HepG2 (cell line): Measurements from ENCODE around the gene TBC1D20. TPM values are rescaled to one million over a fixed set of nuclear protein-coding genes. Genes with fewer than 3 reads are reported as not detected.

Experiments
- HNRNPLL ChIP-seq: fragments of 200-400 bp; formaldehyde crosslinking; IDR thresholded peaks from 2 replicates; pipeline ENCODE4 v1.6.1; 2017; ENCODE audit warnings: mild to moderate bottlenecking, low read depth, low read length; ENCODE audit not compliant: poor library complexity, severe bottlenecking
- IKZF4 ChIP-seq: sonication (generic); formaldehyde crosslinking; IDR thresholded peaks from 2 replicates; pipeline ENCODE4 v1.5.1; 2020; ENCODE audit warnings: borderline replicate concordance, mild to moderate bottlenecking, low read depth, missing genetic modification reagents; ENCODE audit errors: not compliant biosample characterization
- IRF9 ChIP-seq: sonication (generic); formaldehyde crosslinking; IDR thresholded peaks from 2 replicates; pipeline ENCODE4 v1.8.0; 2022; ENCODE audit warnings: missing genetic modification reagents, mild to moderate bottlenecking, borderline replicate concordance
- MAF1 ChIP-seq: sonication (generic); formaldehyde crosslinking; IDR thresholded peaks from 2 replicates; pipeline ENCODE4 v1.5.0; 2020; ENCODE audit warnings: missing genetic modification reagents, borderline replicate concordance
- SRY ChIP-seq: sonication (generic); formaldehyde crosslinking; IDR thresholded peaks from 2 replicates; pipeline ENCODE4 v1.8.0; 2022; ENCODE audit warnings: mild to moderate bottlenecking, missing genetic modification reagents
- TCF7L2 ChIP-seq: IDR thresholded peaks from 2 replicates; pipeline ENCODE4 v1.6.1; 2011; ENCODE audit warnings: mild to moderate bottlenecking, low read depth, low read length, moderate library complexity
- TOE1 ChIP-seq: sonication (generic); formaldehyde crosslinking; IDR thresholded peaks from 2 replicates; pipeline ENCODE4 v1.4.0; 2020; ENCODE audit warnings: mild to moderate bottlenecking, missing genetic modification reagents
- ZBTB20 ChIP-seq: sonication (generic); formaldehyde crosslinking; IDR thresholded peaks from 2 replicates; pipeline ENCODE4 v1.8.1; 2023; ENCODE audit warnings: missing genetic modification reagents, low read depth, mild to moderate bottlenecking, borderline replicate concordance
- ZNF274 ChIP-seq: sonication (generic); formaldehyde crosslinking; IDR thresholded peaks from 2 replicates; pipeline ENCODE4 v1.5.1; 2020; ENCODE audit warnings: mild to moderate bottlenecking, missing genetic modification reagents
- ZNF432 ChIP-seq: sonication (generic); formaldehyde crosslinking; IDR thresholded peaks from 2 replicates; pipeline ENCODE4 v1.5.0; 2020; ENCODE audit warnings: missing genetic modification reagents, mild to moderate bottlenecking, borderline replicate concordance
- ZNF772 ChIP-seq: sonication (generic); formaldehyde crosslinking; IDR thresholded peaks from 2 replicates; pipeline ENCODE4 v1.5.0; 2020; ENCODE audit warnings: mild to moderate bottlenecking, missing genetic modification reagents
- ZNF790 ChIP-seq: sonication (generic); formaldehyde crosslinking; IDR thresholded peaks from 2 replicates; pipeline ENCODE4 v1.8.0; 2022; ENCODE audit warnings: missing genetic modification reagents, mild to moderate bottlenecking, borderline replicate concordance
- ZNF839 ChIP-seq: sonication (generic); formaldehyde crosslinking; IDR thresholded peaks from 2 replicates; pipeline ENCODE4 v1.4.0; 2020; ENCODE audit warnings: missing genetic modification reagents, mild to moderate bottlenecking, borderline replicate concordance
- ZNF878 ChIP-seq: sonication (generic); formaldehyde crosslinking; IDR thresholded peaks from 2 replicates; pipeline ENCODE4 v1.8.1; 2023; ENCODE audit warnings: mild to moderate bottlenecking, missing genetic modification reagents, moderate library complexity
- polyA plus RNA-seq, 8 experiments: library from polyadenylated mRNA; depleted of rRNA in 3 of 8; stranded (reverse) in 7 of 8; unstranded in 1 of 8; fragments of >200 nt; fragmentation: Illumina TruSeq in 4 of 8; extraction: Trizol in 4 of 8; gene quantifications; 2 replicates each; pipeline versions ENCODE4 v1.2.1 to v1.2.3, GENCODE V29; 2011 to 2016; ENCODE audit warnings: low read depth in 4 of 8, missing spikeins in 1 of 8, mixed read lengths in 1 of 8; ENCODE audit not compliant: insufficient read depth in 1 of 8
- total RNA-seq, 5 experiments: library from RNA; depleted of rRNA; stranded (reverse); fragments of >200 nt; fragmentation: Illumina TruSeq; extraction: Trizol; gene quantifications; 2 replicates each; pipeline ENCODE4 v1.2.3, GENCODE V29; 2016; ENCODE audit warnings: low read depth in 1 of 5
- TF ChIP-seq, protein P1 (sequence below): IDR thresholded peaks from 2 replicates; pipeline ENCODE4 v1.4.0; 2020; ENCODE audit warnings: mild to moderate bottlenecking, missing genetic modification reagents
- TF ChIP-seq, protein P2 (sequence below): sonication (generic); formaldehyde crosslinking; IDR thresholded peaks from 2 replicates; pipeline ENCODE4 v1.4.0; 2020; ENCODE audit warnings: missing genetic modification reagents
- TF ChIP-seq, protein P3 (sequence below): IDR thresholded peaks from 2 replicates; pipeline ENCODE4 v1.6.1; 2012; ENCODE audit warnings: low read depth, low read length, improper control_type of control experiment
- TF ChIP-seq, protein P4 (sequence below): sonication (generic); formaldehyde crosslinking; IDR thresholded peaks from 2 replicates; pipeline ENCODE4 v1.4.0; 2020; ENCODE audit warnings: low read depth, mild to moderate bottlenecking, missing genetic modification reagents

Gene TBC1D20
- total and polyA plus RNA-seq, 2 of the 13 experiments (the other 11 are each of a cell fraction or from before 2014, with no cell fraction given): 36.6 to 47.1 TPM

GRCh38 chr20:396619-397431 lies 65.5 kb downstream of the TBC1D20 start (continued):
- TF ChIP-seq ZNF878 (CRISPR knock-in tag) (peak; percentile 84), MAF1 (CRISPR knock-in tag) (no peak), ZNF274 (CRISPR knock-in tag) (peak; percentile 9), ZNF432 (no peak), IRF9 (peak; percentile 31; the same call in 1 of the 2 replicates), TOE1 (peak; percentile 95), HNRNPLL (no peak), IKZF4 (CRISPR knock-in tag) (no peak), TCF7L2 (peak; percentile 73; the same call in 1 of the 2 replicates), SRY (CRISPR knock-in tag) (peak; percentile 65; the same call in 1 of the 2 replicates), ZNF839 (CRISPR knock-in tag) (no peak), ZNF772 (peak; percentile 96; the same call in 1 of the 2 replicates), ZBTB20 (CRISPR knock-in tag) (peak; percentile 88; the same call in 1 of the 2 replicates), ZNF790 (CRISPR knock-in tag) (no peak)
- TF ChIP-seq, protein P1, sequence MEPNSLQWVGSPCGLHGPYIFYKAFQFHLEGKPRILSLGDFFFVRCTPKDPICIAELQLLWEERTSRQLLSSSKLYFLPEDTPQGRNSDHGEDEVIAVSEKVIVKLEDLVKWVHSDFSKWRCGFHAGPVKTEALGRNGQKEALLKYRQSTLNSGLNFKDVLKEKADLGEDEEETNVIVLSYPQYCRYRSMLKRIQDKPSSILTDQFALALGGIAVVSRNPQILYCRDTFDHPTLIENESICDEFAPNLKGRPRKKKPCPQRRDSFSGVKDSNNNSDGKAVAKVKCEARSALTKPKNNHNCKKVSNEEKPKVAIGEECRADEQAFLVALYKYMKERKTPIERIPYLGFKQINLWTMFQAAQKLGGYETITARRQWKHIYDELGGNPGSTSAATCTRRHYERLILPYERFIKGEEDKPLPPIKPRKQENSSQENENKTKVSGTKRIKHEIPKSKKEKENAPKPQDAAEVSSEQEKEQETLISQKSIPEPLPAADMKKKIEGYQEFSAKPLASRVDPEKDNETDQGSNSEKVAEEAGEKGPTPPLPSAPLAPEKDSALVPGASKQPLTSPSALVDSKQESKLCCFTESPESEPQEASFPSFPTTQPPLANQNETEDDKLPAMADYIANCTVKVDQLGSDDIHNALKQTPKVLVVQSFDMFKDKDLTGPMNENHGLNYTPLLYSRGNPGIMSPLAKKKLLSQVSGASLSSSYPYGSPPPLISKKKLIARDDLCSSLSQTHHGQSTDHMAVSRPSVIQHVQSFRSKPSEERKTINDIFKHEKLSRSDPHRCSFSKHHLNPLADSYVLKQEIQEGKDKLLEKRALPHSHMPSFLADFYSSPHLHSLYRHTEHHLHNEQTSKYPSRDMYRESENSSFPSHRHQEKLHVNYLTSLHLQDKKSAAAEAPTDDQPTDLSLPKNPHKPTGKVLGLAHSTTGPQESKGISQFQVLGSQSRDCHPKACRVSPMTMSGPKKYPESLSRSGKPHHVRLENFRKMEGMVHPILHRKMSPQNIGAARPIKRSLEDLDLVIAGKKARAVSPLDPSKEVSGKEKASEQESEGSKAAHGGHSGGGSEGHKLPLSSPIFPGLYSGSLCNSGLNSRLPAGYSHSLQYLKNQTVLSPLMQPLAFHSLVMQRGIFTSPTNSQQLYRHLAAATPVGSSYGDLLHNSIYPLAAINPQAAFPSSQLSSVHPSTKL (CRISPR knock-in tag): peak; percentile 99
- TF ChIP-seq, protein P2, sequence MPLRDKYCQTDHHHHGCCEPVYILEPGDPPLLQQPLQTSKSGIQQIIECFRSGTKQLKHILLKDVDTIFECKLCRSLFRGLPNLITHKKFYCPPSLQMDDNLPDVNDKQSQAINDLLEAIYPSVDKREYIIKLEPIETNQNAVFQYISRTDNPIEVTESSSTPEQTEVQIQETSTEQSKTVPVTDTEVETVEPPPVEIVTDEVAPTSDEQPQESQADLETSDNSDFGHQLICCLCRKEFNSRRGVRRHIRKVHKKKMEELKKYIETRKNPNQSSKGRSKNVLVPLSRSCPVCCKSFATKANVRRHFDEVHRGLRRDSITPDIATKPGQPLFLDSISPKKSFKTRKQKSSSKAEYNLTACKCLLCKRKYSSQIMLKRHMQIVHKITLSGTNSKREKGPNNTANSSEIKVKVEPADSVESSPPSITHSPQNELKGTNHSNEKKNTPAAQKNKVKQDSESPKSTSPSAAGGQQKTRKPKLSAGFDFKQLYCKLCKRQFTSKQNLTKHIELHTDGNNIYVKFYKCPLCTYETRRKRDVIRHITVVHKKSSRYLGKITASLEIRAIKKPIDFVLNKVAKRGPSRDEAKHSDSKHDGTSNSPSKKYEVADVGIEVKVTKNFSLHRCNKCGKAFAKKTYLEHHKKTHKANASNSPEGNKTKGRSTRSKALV: no peak; the same call in 1 of the 2 replicates
- TF ChIP-seq, protein P3, sequence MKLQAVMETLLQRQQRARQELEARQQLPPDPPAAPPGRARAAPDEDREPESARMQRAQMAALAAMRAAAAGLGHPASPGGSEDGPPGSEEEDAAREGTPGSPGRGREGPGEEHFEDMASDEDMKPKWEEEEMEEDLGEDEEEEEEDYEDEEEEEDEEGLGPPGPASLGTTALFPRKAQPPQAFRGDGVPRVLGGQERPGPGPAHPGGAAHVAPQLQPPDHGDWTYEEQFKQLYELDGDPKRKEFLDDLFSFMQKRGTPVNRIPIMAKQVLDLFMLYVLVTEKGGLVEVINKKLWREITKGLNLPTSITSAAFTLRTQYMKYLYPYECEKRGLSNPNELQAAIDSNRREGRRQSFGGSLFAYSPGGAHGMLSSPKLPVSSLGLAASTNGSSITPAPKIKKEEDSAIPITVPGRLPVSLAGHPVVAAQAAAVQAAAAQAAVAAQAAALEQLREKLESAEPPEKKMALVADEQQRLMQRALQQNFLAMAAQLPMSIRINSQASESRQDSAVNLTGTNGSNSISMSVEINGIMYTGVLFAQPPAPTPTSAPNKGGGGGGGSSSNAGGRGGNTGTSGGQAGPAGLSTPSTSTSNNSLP: no peak; the same call in 1 of the 2 replicates
- TF ChIP-seq, protein P4, sequence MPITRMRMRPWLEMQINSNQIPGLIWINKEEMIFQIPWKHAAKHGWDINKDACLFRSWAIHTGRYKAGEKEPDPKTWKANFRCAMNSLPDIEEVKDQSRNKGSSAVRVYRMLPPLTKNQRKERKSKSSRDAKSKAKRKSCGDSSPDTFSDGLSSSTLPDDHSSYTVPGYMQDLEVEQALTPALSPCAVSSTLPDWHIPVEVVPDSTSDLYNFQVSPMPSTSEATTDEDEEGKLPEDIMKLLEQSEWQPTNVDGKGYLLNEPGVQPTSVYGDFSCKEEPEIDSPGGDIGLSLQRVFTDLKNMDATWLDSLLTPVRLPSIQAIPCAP: no peak
